HepG2 (cell line): Measurements from ENCODE around the gene GRHL3. TPM values are rescaled to one million over a fixed set of nuclear protein-coding genes. Genes with fewer than 3 reads are reported as not detected.

Source experiments
- ATAC-seq: fragments of 200-7000 bp; cut with Tn5 transposase; 3 replicates; pipeline ENCODE4 v1.9.1; 2020; ENCODE audit warnings: mild to moderate bottlenecking, moderate library complexity
- BruUV-seq: library from RNA; stranded (reverse); fragments of 400-500 nt; replicated peaks from 2 replicates; lab custom pipeline; 2021; lab: Mats Ljungman, UMichigan
- CTCF ChIA-PET: fragments of 300-600 bp; formaldehyde crosslinking; extraction: SDS; loops from one replicate; lab custom pipeline; 2021; ENCODE audit warnings: low total read pairs, inconsistent platforms, low intra/inter-chr PET ratio; lab: Yijun Ruan, JAX
- POLR2A ChIA-PET: fragments of 350-600 bp; sonication (Branson Sonifier 250); formaldehyde crosslinking; loops from one replicate; lab custom pipeline; 2020; ENCODE audit warnings: antibody characterized with exemption, inconsistent platforms; lab: Yijun Ruan, JAX
- DNase-seq: peaks from one replicate; pipeline ENCODE4 v3.0.0-alpha.2; 2015; ENCODE audit warnings: low spot score
- FAIRE-seq: peaks from 3 replicates; lab custom pipeline; 2011; peaks lifted over from hg19 to GRCh38; lab: Jason Lieb, UNC
- H2AFZ ChIP-seq: one replicate; pipeline ENCODE4 v1.6.1; 2011; ENCODE audit warnings: low read length, inconsistent platforms
- H3K27ac ChIP-seq: fragments of 300-600 bp; 3 replicates; pipeline ENCODE4 v1.8.0; 2011; ENCODE audit warnings: mixed run types, mild to moderate bottlenecking, mixed read lengths, low read length, inconsistent platforms; ENCODE audit not compliant: insufficient read depth; ENCODE audit errors: extremely low read length
- H3K27me3 ChIP-seq, 2 experiments: fragments of 200-600 bp in 1 of 2; 2 replicates in 1 of 2; 3 replicates in 1 of 2; pipeline versions ENCODE4 v1.6.0 to v1.8.0; 2011; ENCODE audit warnings: low read length in 2 of 2, mild to moderate bottlenecking in 2 of 2, moderate library complexity in 2 of 2, inconsistent platforms in 1 of 2; ENCODE audit not compliant: insufficient read depth in 2 of 2, control insufficient read depth in 1 of 2
- H3K36me3 ChIP-seq, 2 experiments: fragments of 200-600 bp in 1 of 2; replicated peaks in 1 of 2; 2 replicates in 1 of 2; 3 replicates in 1 of 2; pipeline versions ENCODE4 v1.5.1 to v1.8.0; 2011; ENCODE audit warnings: low read length in 2 of 2, inconsistent platforms in 1 of 2; ENCODE audit not compliant: insufficient read depth in 2 of 2, control insufficient read depth in 1 of 2
- H3K4me1 ChIP-seq: 2 replicates; pipeline ENCODE4 v1.5.1; 2012; ENCODE audit warnings: low read length, inconsistent platforms; ENCODE audit not compliant: insufficient read depth
- H3K4me2 ChIP-seq: 2 replicates; pipeline ENCODE4 v1.6.0; 2011; ENCODE audit warnings: low read depth, low read length, inconsistent platforms
- H3K4me3 ChIP-seq, 3 experiments: fragments of 200-600 bp in 1 of 3; sonication (generic), shearing (Covaris generic) in 1 of 3; replicated peaks in 1 of 3; 2 replicates each; pipeline ENCODE4 v1.5.1; 2011 to 2016; ENCODE audit warnings: low read length in 3 of 3, inconsistent platforms in 2 of 3, low read depth in 2 of 3, mild to moderate bottlenecking in 2 of 3, control low read depth in 1 of 3, mixed read lengths in 1 of 3; ENCODE audit not compliant: insufficient read depth in 1 of 3
- H3K79me2 ChIP-seq: one replicate; pipeline ENCODE4 v1.6.1; 2011; ENCODE audit warnings: low read length, inconsistent platforms; ENCODE audit not compliant: insufficient read depth
- H3K9ac ChIP-seq: 2 replicates; pipeline ENCODE4 v1.6.0; 2011; ENCODE audit warnings: mild to moderate bottlenecking, low read depth, low read length, inconsistent platforms; ENCODE audit not compliant: insufficient read depth
- H3K9me3 ChIP-seq: 2 replicates; pipeline ENCODE4 v1.5.1; 2012; ENCODE audit warnings: mild to moderate bottlenecking, low read length
- H4K20me1 ChIP-seq: 2 replicates; pipeline ENCODE4 v1.6.0; 2011; ENCODE audit warnings: inconsistent platforms, mild to moderate bottlenecking, low read length, moderate library complexity; ENCODE audit not compliant: insufficient read depth
- ARHGAP35 ChIP-seq: sonication (generic); formaldehyde crosslinking; IDR thresholded peaks from 2 replicates; pipeline ENCODE4 v1.9.0; 2022; ENCODE audit warnings: mild to moderate bottlenecking, inconsistent platforms, moderate library complexity, missing genetic modification reagents, borderline replicate concordance
- CBFB ChIP-seq: sonication (generic); formaldehyde crosslinking; IDR thresholded peaks from 2 replicates; pipeline ENCODE4 v1.4.0; 2020; ENCODE audit warnings: missing genetic modification reagents
- GPBP1L1 ChIP-seq: sonication (generic); formaldehyde crosslinking; IDR thresholded peaks from 2 replicates; pipeline ENCODE4 v1.5.0; 2020; ENCODE audit warnings: mild to moderate bottlenecking, missing genetic modification reagents
- HNF4G ChIP-seq, 2 experiments: sonication (generic) in 1 of 2; formaldehyde crosslinking in 1 of 2; IDR thresholded peaks; 2 replicates each; pipeline versions ENCODE4 v1.4.0 to v1.6.1; 2011 to 2020; ENCODE audit warnings: borderline replicate concordance in 2 of 2, low read depth in 2 of 2, mild to moderate bottlenecking in 2 of 2, low read length in 1 of 2, missing genetic modification reagents in 1 of 2, moderate library complexity in 1 of 2
- HNRNPL ChIP-seq: fragments of 200-400 bp; formaldehyde crosslinking; IDR thresholded peaks from 2 replicates; pipeline ENCODE4 v1.6.1; 2017; ENCODE audit warnings: mild to moderate bottlenecking, low read depth, low read length
- KLF13 ChIP-seq: sonication (generic); formaldehyde crosslinking; IDR thresholded peaks from 2 replicates; pipeline ENCODE4 v1.4.0; 2020; ENCODE audit warnings: mild to moderate bottlenecking, missing genetic modification reagents
- PBX3 ChIP-seq: sonication (generic); formaldehyde crosslinking; IDR thresholded peaks from 2 replicates; pipeline ENCODE4 v1.8.1; 2023; ENCODE audit warnings: missing genetic modification reagents, inconsistent platforms, borderline replicate concordance
- SATB2 ChIP-seq: sonication (generic); formaldehyde crosslinking; IDR thresholded peaks from 2 replicates; pipeline ENCODE4 v1.5.0; 2020; ENCODE audit warnings: missing genetic modification reagents
- SIN3B ChIP-seq: fragments of 150-350 bp; IDR thresholded peaks from 2 replicates; pipeline ENCODE4 v1.6.1; 2014; ENCODE audit warnings: low read length
- SIX4 ChIP-seq: sonication (generic); formaldehyde crosslinking; IDR thresholded peaks from 2 replicates; pipeline ENCODE4 v1.4.0; 2020; ENCODE audit warnings: missing genetic modification reagents
- ZNF143 ChIP-seq: sonication (generic); formaldehyde crosslinking; IDR thresholded peaks from 2 replicates; pipeline ENCODE4 v1.4.0; 2020; ENCODE audit warnings: missing genetic modification reagents
- ZNF260 ChIP-seq: sonication (generic); formaldehyde crosslinking; IDR thresholded peaks from 2 replicates; pipeline ENCODE4 v1.4.0; 2020; ENCODE audit warnings: missing genetic modification reagents, low read depth, mild to moderate bottlenecking, borderline replicate concordance
- ZNF557 ChIP-seq: sonication (generic); formaldehyde crosslinking; IDR thresholded peaks from 2 replicates; pipeline ENCODE4 v1.4.0; 2020; ENCODE audit warnings: missing genetic modification reagents
- ZNF646 ChIP-seq: sonication (generic); formaldehyde crosslinking; IDR thresholded peaks from 2 replicates; pipeline ENCODE4 v1.9.0; 2021; ENCODE audit warnings: mild to moderate bottlenecking, missing genetic modification reagents
- ZNF737 ChIP-seq: sonication (generic); formaldehyde crosslinking; IDR thresholded peaks from 2 replicates; pipeline ENCODE4 v1.5.0; 2020; ENCODE audit warnings: missing genetic modification reagents, mild to moderate bottlenecking, borderline replicate concordance
- ZNF777 ChIP-seq: sonication (generic); formaldehyde crosslinking; IDR thresholded peaks from 2 replicates; pipeline ENCODE4 v1.4.0; 2020; ENCODE audit warnings: missing genetic modification reagents
- whole genome bisulfite sequencing: methylation state at CpG from one replicate; pipeline ENCODE4 v1.1.6; 2017; ENCODE audit warnings: low lambda C conversion rate; 5-methylcytosine and 5-hydroxymethylcytosine counted together
- in situ Hi-C: cut with HindIII; loops from 2 replicates; pipeline ENCODE4 v1.10.0; 2017; ENCODE audit warnings: low pct_unique_long_range_greater_than_20kb; ENCODE audit not compliant: extremely low pct_ligation_motif_present
- intact Hi-C: fragments of 100-400 bp; cut with micrococcal nuclease; formaldehyde crosslinking; loops from one replicate; pipeline ENCODE4 v1.10.0; 2022; ENCODE audit not compliant: unreplicated experiment
- polyA plus RNA-seq, 8 experiments: library from polyadenylated mRNA; depleted of rRNA in 3 of 8; stranded (reverse) in 7 of 8; unstranded in 1 of 8; fragments of >200 nt; fragmentation: Illumina TruSeq in 4 of 8; extraction: Trizol in 4 of 8; gene quantifications; 2 replicates each; pipeline versions ENCODE4 v1.2.1 to v1.2.3, GENCODE V29; 2011 to 2016; ENCODE audit warnings: low read depth in 4 of 8, missing spikeins in 1 of 8, mixed read lengths in 1 of 8; ENCODE audit not compliant: insufficient read depth in 1 of 8
- total RNA-seq, 5 experiments: library from RNA; depleted of rRNA; stranded (reverse); fragments of >200 nt; fragmentation: Illumina TruSeq; extraction: Trizol; gene quantifications; 2 replicates each; pipeline ENCODE4 v1.2.3, GENCODE V29; 2016; ENCODE audit warnings: low read depth in 1 of 5

Gene GRHL3
- total and polyA plus RNA-seq, 2 of the 13 experiments (the other 11 are each of a cell fraction or from before 2014, with no cell fraction given) = not detected

- Histone ChIP-seq H2AFZ (no peak overlapping the region), H3K4me3 (no peak overlapping the region), H3K4me2 (no peak overlapping the region), H3K27me3 (peaks cover 0 to 9% of the 10 kb centered on the region in 2 experiments; a peak in 2 of 5 replicates), H3K27ac (no peak overlapping the region), H3K9ac (no peak overlapping the region), H3K9me3 (no peaks in the 10 kb centered on the region), H3K36me3 (no peaks in the 10 kb centered on the region), H3K4me1 (peaks cover 6% of the 10 kb centered on the region), H3K79me2 (no peaks in the 10 kb centered on the region), H4K20me1 (no peaks in the 10 kb centered on the region)
- ATAC-seq = no peak
- WGBS = 18% methylated on average over 5 of the region's 8 CpGs
- BruUV-seq = no TSS peak
- FAIRE-seq = no peak
- ChIA-PET POLR2A (no interaction called here), CTCF (no interaction called here)
- in situ Hi-C loops (no loop called here), intact Hi-C loops (no loop called here)
- DNase-seq = no peak
- TF ChIP-seq CBFB (CRISPR knock-in tag) = no peak
- TF ChIP-seq ZNF737 (CRISPR knock-in tag) = no peak
- no peak for TF ChIP-seq KLF13 (CRISPR knock-in tag)
- no peak for TF ChIP-seq ZNF777
- no peak for TF ChIP-seq SATB2 (CRISPR knock-in tag)
- TF ChIP-seq SIN3B = no peak
- no peak for TF ChIP-seq ARHGAP35
- TF ChIP-seq ZNF260 = no peak
- no peak for TF ChIP-seq ZNF143 (CRISPR knock-in tag)
- TF ChIP-seq PBX3 (CRISPR knock-in tag) = no peak
- TF ChIP-seq HNF4G (IDR thresholded peaks at IDR 0.05; ENCODE audit: borderline replicate concordance, low read depth, low read length) = no peak
- no peak for TF ChIP-seq HNF4G (CRISPR knock-in tag; IDR thresholded peaks at IDR 0.05; ENCODE audit: borderline replicate concordance, low read depth)
- TF ChIP-seq ZNF646 (CRISPR knock-in tag) = no peak
- TF ChIP-seq ZNF557 (CRISPR knock-in tag) = no peak
- TF ChIP-seq GPBP1L1 = no peak
- TF ChIP-seq HNRNPL = no peak
- TF ChIP-seq SIX4 (CRISPR knock-in tag) = no peak
Observed at GRCh38 chr1:24284156-24284471, 35.0 kb upstream of the GRHL3 start.
